Measurements from ENCODE around the gene HSD11B1L.
"Not testable (repeated sequence)": the region's sequence is repeated elsewhere in the genome, so short reads cannot be mapped to it uniquely, and the experiment has no call there.

The HSD11B1L gene

GRCh38 chr19:5703819-5704818 is 23.3 kb downstream of the HSD11B1L start:
- no peak for DNase-seq

- no peak for DNase-seq
Measured at GRCh38 chr19:5705552-5705951, 24.7 kb downstream of the HSD11B1L start.

- no peak for DNase-seq
Measured at GRCh38 chr19:5706876-5707573, 26.2 kb downstream of the HSD11B1L start.

GRCh38 chr19:5707576-5708575 is 27.0 kb downstream of the HSD11B1L start:
- no peak for DNase-seq

GRCh38 chr19:5711025-5711424 is 30.2 kb downstream of the HSD11B1L start:
- DNase-seq: no peak

GRCh38 chr19:5711713-5712161 is 30.9 kb downstream of the HSD11B1L start:
- no peak for DNase-seq

GRCh38 chr19:5713228-5713627 is 32.4 kb downstream of the HSD11B1L start:
- DNase-seq: no peak

- DNase-seq: no peak
Measured at GRCh38 chr19:5714816-5715215, 34.0 kb downstream of the HSD11B1L start.

- DNase-seq: no peak
Measured at GRCh38 chr19:5717215-5717935, 36.5 kb downstream of the HSD11B1L start.

GRCh38 chr19:5718037-5718578 is 37.3 kb downstream of the HSD11B1L start:
- DNase-seq: no peak

GRCh38 chr19:5718579-5719273 is 37.9 kb downstream of the HSD11B1L start:
- DNase-seq: no peak

GRCh38 chr19:5719274-5719960 is 38.6 kb downstream of the HSD11B1L start:
- peak; percentile 18 for DNase-seq

GRCh38 chr19:5719961-5720790 is 39.3 kb downstream of the HSD11B1L start, which contains the start of the genes CATSPERD and LONP1:
Gene CATSPERD, plus strand, starts transcription at chr19:5720637. Its CDS starts 101 bp downstream, at chr19:5720738.
Gene LONP1, minus strand, starts transcription at chr19:5720146. Its CDS starts 14 bp downstream, at chr19:5720132.
- DNase-seq: peak; percentile 99

GRCh38 chr19:5727453-5728050 is 46.7 kb downstream of the HSD11B1L start:
- no peak for DNase-seq

- DNase-seq: not testable (repeated sequence)
Measured at GRCh38 chr19:5733172-5733571, 52.3 kb downstream of the HSD11B1L start.

Measured in NCI-H345 (cell line).